H9 (cell line): ENCODE results near the gene WHRN. TPM values are rescaled to one million over a fixed set of nuclear protein-coding genes. Genes with fewer than 3 reads are reported as not detected.

ENCODE experiments used
- DNase-seq: peaks from one replicate; pipeline ENCODE4 v3.0.0-alpha.2; 2017
- H2AFZ ChIP-seq: one replicate; pipeline ENCODE4 v1.6.1; 2013; ENCODE audit warnings: mild to moderate bottlenecking, low read length, control low read depth, moderate library complexity
- H2AK5ac ChIP-seq: 2 replicates; pipeline ENCODE4 v1.6.1; 2013; ENCODE audit warnings: low read length, control low read depth, mixed read lengths; ENCODE audit not compliant: insufficient read length
- H2BK120ac ChIP-seq: one replicate; pipeline ENCODE4 v1.6.1; 2013; ENCODE audit warnings: low read depth, mild to moderate bottlenecking, low read length, control low read depth, inconsistent platforms; ENCODE audit not compliant: poor library complexity, severe bottlenecking
- H2BK12ac ChIP-seq: 2 replicates; pipeline ENCODE4 v1.6.1; 2013; ENCODE audit warnings: low read length, control low read depth, mixed read lengths, low read depth; ENCODE audit not compliant: insufficient read length
- H2BK15ac ChIP-seq: 2 replicates; pipeline ENCODE4 v1.6.1; 2013; ENCODE audit warnings: low read depth, low read length, control low read depth
- H2BK20ac ChIP-seq: one replicate; pipeline ENCODE4 v1.6.1; 2013; ENCODE audit warnings: low read depth, mild to moderate bottlenecking, low read length, control low read depth, inconsistent platforms; ENCODE audit not compliant: poor library complexity, severe bottlenecking
- H2BK5ac ChIP-seq: 2 replicates; pipeline ENCODE4 v1.6.1; 2013; ENCODE audit warnings: low read length, control low read depth, mixed read lengths; ENCODE audit not compliant: insufficient read length
- H3K14ac ChIP-seq: 2 replicates; pipeline ENCODE4 v1.6.1; 2013; ENCODE audit warnings: low read length, control low read depth; ENCODE audit not compliant: insufficient read depth
- H3K18ac ChIP-seq: 2 replicates; pipeline ENCODE4 v1.6.1; 2013; ENCODE audit warnings: low read depth, mild to moderate bottlenecking, mixed read lengths, low read length, control low read depth; ENCODE audit not compliant: insufficient read length
- H3K23ac ChIP-seq: 2 replicates; pipeline ENCODE4 v1.6.1; 2013; ENCODE audit warnings: low read length, control low read depth, mixed read lengths, low read depth; ENCODE audit not compliant: insufficient read length
- H3K23me2 ChIP-seq: 2 replicates; pipeline ENCODE4 v1.6.1; 2013; ENCODE audit warnings: low read depth, mild to moderate bottlenecking, mixed read lengths, low read length, control low read depth; ENCODE audit not compliant: insufficient read length, poor library complexity, severe bottlenecking
- H3K27ac ChIP-seq: 2 replicates; pipeline ENCODE4 v1.5.1; 2013; ENCODE audit warnings: low read length, control low read depth, mixed read lengths, low read depth; ENCODE audit not compliant: insufficient read length
- H3K27me3 ChIP-seq: 2 replicates; pipeline ENCODE4 v1.6.1; 2013; ENCODE audit warnings: low read length, control low read depth, inconsistent platforms; ENCODE audit not compliant: insufficient read depth
- H3K4ac ChIP-seq: 2 replicates; pipeline ENCODE4 v1.6.1; 2013; ENCODE audit warnings: low read depth, mild to moderate bottlenecking, control low read depth, inconsistent platforms, low read length, moderate library complexity
- H3K4me1 ChIP-seq: 2 replicates; pipeline ENCODE4 v1.6.1; 2013; ENCODE audit warnings: low read length, control low read depth, inconsistent platforms; ENCODE audit not compliant: insufficient read depth
- H3K4me2 ChIP-seq: 2 replicates; pipeline ENCODE4 v1.6.1; 2013; ENCODE audit warnings: low read length, control low read depth, mixed read lengths; ENCODE audit not compliant: insufficient read length, insufficient read depth
- H3K56ac ChIP-seq: 2 replicates; pipeline ENCODE4 v1.6.1; 2013; ENCODE audit warnings: low read depth, mild to moderate bottlenecking, mixed read lengths, low read length, control low read depth; ENCODE audit not compliant: insufficient read length
- H3K79me1 ChIP-seq: 2 replicates; pipeline ENCODE4 v1.6.1; 2013; ENCODE audit warnings: low read depth, mild to moderate bottlenecking, moderate library complexity, low read length, control low read depth, inconsistent platforms; ENCODE audit not compliant: insufficient read depth, poor library complexity, severe bottlenecking
- H3K79me2 ChIP-seq: 2 replicates; pipeline ENCODE4 v1.6.1; 2013; ENCODE audit warnings: low read length, control low read depth, inconsistent platforms; ENCODE audit not compliant: insufficient read depth
- H3K9ac ChIP-seq: 2 replicates; pipeline ENCODE4 v1.6.1; 2013; ENCODE audit warnings: low read length, control low read depth, mixed read lengths; ENCODE audit not compliant: insufficient read length; ENCODE audit errors: extremely low read depth
- H3K9me3 ChIP-seq: one replicate; pipeline ENCODE4 v1.6.1; 2013; ENCODE audit warnings: low read depth, low read length, inconsistent platforms; ENCODE audit not compliant: control insufficient read depth
- H3T11ph ChIP-seq: one replicate; pipeline ENCODE4 v1.6.1; 2013; ENCODE audit warnings: mild to moderate bottlenecking, low read length, control low read depth, inconsistent platforms
- H4K20me1 ChIP-seq: one replicate; pipeline ENCODE4 v1.6.1; 2013; ENCODE audit not compliant: control insufficient read depth, insufficient read length, insufficient read depth
- H4K5ac ChIP-seq: 2 replicates; pipeline ENCODE4 v1.6.1; 2013; ENCODE audit warnings: low read depth, mild to moderate bottlenecking, mixed read lengths, low read length, control low read depth; ENCODE audit not compliant: insufficient read length
- H4K8ac ChIP-seq: replicated peaks from 2 replicates; pipeline ENCODE4 v1.6.1; 2013; ENCODE audit warnings: low read length, control low read depth, mixed read lengths, low read depth; ENCODE audit not compliant: insufficient read length
- H4K91ac ChIP-seq: 2 replicates; pipeline ENCODE4 v1.6.1; 2013; ENCODE audit warnings: low read depth, mild to moderate bottlenecking, moderate library complexity, mixed read lengths, low read length, control low read depth; ENCODE audit not compliant: insufficient read length
- H3K27ac Mint-ChIP-seq, 3 experiments: 2 replicates in 2 of 3; 3 replicates in 1 of 3; pipeline ENCODE4 v1.8.0; 2020 to 2021; ENCODE audit warnings: mixed read lengths in 3 of 3, mild to moderate bottlenecking in 1 of 3, moderate library complexity in 1 of 3
- H3K27me3 Mint-ChIP-seq: 2 replicates; pipeline ENCODE4 v1.8.0; 2021; ENCODE audit warnings: low read depth, mild to moderate bottlenecking, moderate library complexity, mixed read lengths
- H3K36me3 Mint-ChIP-seq, 3 experiments: 2 replicates in 2 of 3; 3 replicates in 1 of 3; pipeline ENCODE4 v1.8.0; 2020 to 2021; ENCODE audit warnings: low read depth in 3 of 3, mixed read lengths in 3 of 3; ENCODE audit not compliant: insufficient read depth in 1 of 3
- H3K4me1 Mint-ChIP-seq, 2 experiments: 2 replicates each; pipeline ENCODE4 v1.8.0; 2020; ENCODE audit warnings: mixed read lengths in 2 of 2
- H3K4me3 Mint-ChIP-seq, 2 experiments: 2 replicates in 1 of 2; 3 replicates in 1 of 2; pipeline ENCODE4 v1.8.0; 2020 to 2021; ENCODE audit warnings: mild to moderate bottlenecking in 2 of 2, mixed read lengths in 2 of 2, moderate library complexity in 1 of 2
- H3K9me3 Mint-ChIP-seq, 2 experiments: 2 replicates in 1 of 2; 3 replicates in 1 of 2; pipeline ENCODE4 v1.8.0; 2020; ENCODE audit warnings: mild to moderate bottlenecking in 2 of 2, mixed read lengths in 2 of 2, moderate library complexity in 1 of 2
- WGBS: extraction: QIAGEN DNeasy Blood & Tissue Kit; methylation state at CpG from one replicate; pipeline ENCODE4 v1.1.7; 2013; ENCODE audit warnings: missing lambda C conversion rate, low lambda C conversion rate, mixed read lengths; ENCODE audit not compliant: insufficient read length; ENCODE audit errors: extremely low coverage; 5-methylcytosine and 5-hydroxymethylcytosine counted together
- total RNA-seq: library from RNA; stranded (reverse); gene quantifications from 2 replicates; pipeline ENCODE4 v1.2.1, GENCODE V29; 2021
- TF ChIP-seq, protein P1 (sequence below): fragments of 200-600 bp; sonication (generic); conservative IDR thresholded peaks from 3 replicates; pipeline ENCODE4 v1.8.0; 2021; ENCODE audit warnings: antibody characterized with exemption, mild to moderate bottlenecking

The WHRN gene
- total RNA-seq, 1 experiment from 2014 or later: 2.2 TPM

DNA sequence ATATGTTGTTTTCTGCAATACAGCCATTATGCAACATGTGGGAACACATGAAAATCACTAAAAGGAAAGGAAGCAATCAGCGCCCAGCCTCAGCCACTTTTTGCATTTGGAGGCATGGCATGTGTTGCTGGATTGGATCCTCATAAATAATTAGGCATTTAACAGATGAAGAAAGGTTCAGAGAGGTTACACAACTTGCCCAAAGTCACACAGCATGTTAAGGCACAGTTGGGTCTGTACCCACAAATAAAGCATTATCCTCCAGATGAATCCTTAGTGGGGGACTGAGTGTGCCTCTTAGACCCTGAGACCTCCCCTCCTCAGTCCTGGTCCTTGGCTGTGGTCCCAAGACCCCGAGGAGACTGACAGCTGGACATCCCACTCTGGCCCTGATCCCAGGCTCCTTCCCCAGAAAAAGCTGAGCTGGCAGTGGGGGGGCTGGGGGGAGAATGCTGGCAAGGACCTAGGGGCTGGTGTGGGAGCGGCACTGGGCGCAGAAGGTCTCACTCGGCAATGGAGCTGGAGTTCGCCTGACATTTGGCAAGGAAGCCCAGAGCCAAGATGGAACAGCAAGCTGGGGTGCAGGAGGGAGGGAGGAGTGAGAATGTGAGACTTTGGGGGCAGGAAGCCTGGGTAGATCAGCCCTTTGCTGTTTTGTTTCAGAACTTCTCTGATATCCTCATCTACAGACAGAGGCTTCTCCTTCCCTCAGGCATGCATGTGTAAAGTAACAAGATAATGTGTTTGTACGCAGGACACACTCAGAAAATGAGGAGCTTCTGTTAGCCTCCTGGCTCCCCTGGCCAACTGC, 110.5 kb downstream of the WHRN start:
- peaks cover 38 to 51% of the 10 kb centered on the region in 2 experiments for H3K4me1 Mint-ChIP-seq
- H3K4ac ChIP-seq: no peak overlapping the region

More for the DNA sequence above, 110.5 kb downstream of the WHRN start:
- Histone ChIP-seq H3K9ac (peak overlapping the region; percentile 18), H3K9me3 (no peaks in the 10 kb centered on the region), H3K23ac (no peak overlapping the region), H3K79me1 (no peaks in the 10 kb centered on the region), H2BK15ac (no peak overlapping the region), H2BK120ac (no peak overlapping the region), H2BK20ac (no peak overlapping the region), H4K91ac (no peak overlapping the region), H3T11ph (no peak overlapping the region), H3K27ac (no peak overlapping the region), H3K4me1 (no peaks in the 10 kb centered on the region; the same call in 1 of the 2 replicates), H4K5ac (no peak overlapping the region), H2AFZ (no peak overlapping the region), H2BK12ac (no peak overlapping the region), H3K27me3 (no peaks in the 10 kb centered on the region), H2BK5ac (no peak overlapping the region), H3K23me2 (no peaks in the 10 kb centered on the region), H3K14ac (no peak overlapping the region; the same call in 1 of the 2 replicates), H4K20me1 (no peaks in the 10 kb centered on the region), H3K4me2 (no peak overlapping the region), H4K8ac (no peak overlapping the region), H2AK5ac (no peak overlapping the region), H3K18ac (no peak overlapping the region), H3K79me2 (no peaks in the 10 kb centered on the region), H3K56ac (no peak overlapping the region)
- DNase-seq: no peak
- TF ChIP-seq, protein P1, sequence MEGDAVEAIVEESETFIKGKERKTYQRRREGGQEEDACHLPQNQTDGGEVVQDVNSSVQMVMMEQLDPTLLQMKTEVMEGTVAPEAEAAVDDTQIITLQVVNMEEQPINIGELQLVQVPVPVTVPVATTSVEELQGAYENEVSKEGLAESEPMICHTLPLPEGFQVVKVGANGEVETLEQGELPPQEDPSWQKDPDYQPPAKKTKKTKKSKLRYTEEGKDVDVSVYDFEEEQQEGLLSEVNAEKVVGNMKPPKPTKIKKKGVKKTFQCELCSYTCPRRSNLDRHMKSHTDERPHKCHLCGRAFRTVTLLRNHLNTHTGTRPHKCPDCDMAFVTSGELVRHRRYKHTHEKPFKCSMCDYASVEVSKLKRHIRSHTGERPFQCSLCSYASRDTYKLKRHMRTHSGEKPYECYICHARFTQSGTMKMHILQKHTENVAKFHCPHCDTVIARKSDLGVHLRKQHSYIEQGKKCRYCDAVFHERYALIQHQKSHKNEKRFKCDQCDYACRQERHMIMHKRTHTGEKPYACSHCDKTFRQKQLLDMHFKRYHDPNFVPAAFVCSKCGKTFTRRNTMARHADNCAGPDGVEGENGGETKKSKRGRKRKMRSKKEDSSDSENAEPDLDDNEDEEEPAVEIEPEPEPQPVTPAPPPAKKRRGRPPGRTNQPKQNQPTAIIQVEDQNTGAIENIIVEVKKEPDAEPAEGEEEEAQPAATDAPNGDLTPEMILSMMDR: no peak
- H3K4me3 Mint-ChIP-seq: no peak overlapping the region
- no peaks in the 10 kb centered on the region; the same call in 1 of the 2 replicates for H3K27me3 Mint-ChIP-seq
- no CpG with 5 or more reads among the region's 7 CpGs for WGBS
- H3K36me3 Mint-ChIP-seq: peaks cover 0 to 9% (median 0%) of the 10 kb centered on the region in 3 experiments; a peak in 4 of 7 replicates
- H3K27ac Mint-ChIP-seq: peak overlapping the region in 2 of 3 experiments; percentile 44 to 82; a peak in 2 of 7 replicates
- no peaks in the 10 kb centered on the region; a peak in 1 of 5 replicates for H3K9me3 Mint-ChIP-seq
